HepG2 (cell line): ENCODE data around the gene SLC7A4. TPM values are rescaled to one million over a fixed set of nuclear protein-coding genes. Genes with fewer than 3 reads are reported as not detected.

Experiments
- ATAC-seq: fragments of 200-7000 bp; cut with Tn5 transposase; 3 replicates; pipeline ENCODE4 v1.9.1; 2020; ENCODE audit warnings: mild to moderate bottlenecking, moderate library complexity
- BruUV-seq: library from RNA; stranded (reverse); fragments of 400-500 nt; replicated peaks from 2 replicates; lab custom pipeline; 2021; lab: Mats Ljungman, UMichigan
- CTCF ChIA-PET: fragments of 300-600 bp; formaldehyde crosslinking; extraction: SDS; loops from one replicate; lab custom pipeline; 2021; ENCODE audit warnings: low total read pairs, inconsistent platforms, low intra/inter-chr PET ratio; lab: Yijun Ruan, JAX
- POLR2A ChIA-PET: fragments of 350-600 bp; sonication (Branson Sonifier 250); formaldehyde crosslinking; loops from one replicate; lab custom pipeline; 2020; ENCODE audit warnings: antibody characterized with exemption, inconsistent platforms; lab: Yijun Ruan, JAX
- DNase-seq: peaks from one replicate; pipeline ENCODE4 v3.0.0-alpha.2; 2015; ENCODE audit warnings: low spot score
- FAIRE-seq: peaks from 3 replicates; lab custom pipeline; 2011; peaks lifted over from hg19 to GRCh38; lab: Jason Lieb, UNC
- H2AFZ ChIP-seq: one replicate; pipeline ENCODE4 v1.6.1; 2011; ENCODE audit warnings: low read length, inconsistent platforms
- H3K27ac ChIP-seq: fragments of 300-600 bp; 3 replicates; pipeline ENCODE4 v1.8.0; 2011; ENCODE audit warnings: mixed run types, mild to moderate bottlenecking, mixed read lengths, low read length, inconsistent platforms; ENCODE audit not compliant: insufficient read depth; ENCODE audit errors: extremely low read length
- H3K27me3 ChIP-seq, 2 experiments: fragments of 200-600 bp in 1 of 2; 2 replicates in 1 of 2; 3 replicates in 1 of 2; pipeline versions ENCODE4 v1.6.0 to v1.8.0; 2011; ENCODE audit warnings: low read length in 2 of 2, mild to moderate bottlenecking in 2 of 2, moderate library complexity in 2 of 2, inconsistent platforms in 1 of 2; ENCODE audit not compliant: insufficient read depth in 2 of 2, control insufficient read depth in 1 of 2
- H3K36me3 ChIP-seq, 2 experiments: fragments of 200-600 bp in 1 of 2; replicated peaks in 1 of 2; 2 replicates in 1 of 2; 3 replicates in 1 of 2; pipeline versions ENCODE4 v1.5.1 to v1.8.0; 2011; ENCODE audit warnings: low read length in 2 of 2, inconsistent platforms in 1 of 2; ENCODE audit not compliant: insufficient read depth in 2 of 2, control insufficient read depth in 1 of 2
- H3K4me1 ChIP-seq: 2 replicates; pipeline ENCODE4 v1.5.1; 2012; ENCODE audit warnings: low read length, inconsistent platforms; ENCODE audit not compliant: insufficient read depth
- H3K4me2 ChIP-seq: 2 replicates; pipeline ENCODE4 v1.6.0; 2011; ENCODE audit warnings: low read depth, low read length, inconsistent platforms
- H3K4me3 ChIP-seq, 3 experiments: fragments of 200-600 bp in 1 of 3; sonication (generic), shearing (Covaris generic) in 1 of 3; replicated peaks in 1 of 3; 2 replicates each; pipeline ENCODE4 v1.5.1; 2011 to 2016; ENCODE audit warnings: low read length in 3 of 3, inconsistent platforms in 2 of 3, low read depth in 2 of 3, mild to moderate bottlenecking in 2 of 3, control low read depth in 1 of 3, mixed read lengths in 1 of 3; ENCODE audit not compliant: insufficient read depth in 1 of 3
- H3K79me2 ChIP-seq: one replicate; pipeline ENCODE4 v1.6.1; 2011; ENCODE audit warnings: low read length, inconsistent platforms; ENCODE audit not compliant: insufficient read depth
- H3K9ac ChIP-seq: 2 replicates; pipeline ENCODE4 v1.6.0; 2011; ENCODE audit warnings: mild to moderate bottlenecking, low read depth, low read length, inconsistent platforms; ENCODE audit not compliant: insufficient read depth
- H3K9me3 ChIP-seq: 2 replicates; pipeline ENCODE4 v1.5.1; 2012; ENCODE audit warnings: mild to moderate bottlenecking, low read length
- H4K20me1 ChIP-seq: 2 replicates; pipeline ENCODE4 v1.6.0; 2011; ENCODE audit warnings: inconsistent platforms, mild to moderate bottlenecking, low read length, moderate library complexity; ENCODE audit not compliant: insufficient read depth
- BCL3 ChIP-seq: sonication (generic); formaldehyde crosslinking; IDR thresholded peaks from 2 replicates; pipeline ENCODE4 v1.5.1; 2020; ENCODE audit warnings: mild to moderate bottlenecking, missing genetic modification reagents, moderate library complexity
- BCL6 ChIP-seq: IDR thresholded peaks from 2 replicates; pipeline ENCODE4 v1.6.1; 2016; ENCODE audit warnings: missing genetic modification reagents, missing compliant biosample characterization
- ELF1 ChIP-seq: sonication (generic); formaldehyde crosslinking; IDR thresholded peaks from 2 replicates; pipeline ENCODE4 v1.4.0; 2020; ENCODE audit warnings: missing genetic modification reagents
- FOXJ3 ChIP-seq: sonication (generic); formaldehyde crosslinking; IDR thresholded peaks from 2 replicates; pipeline ENCODE4 v1.4.0; 2020; ENCODE audit warnings: missing genetic modification reagents, mild to moderate bottlenecking, borderline replicate concordance
- HNF4G ChIP-seq, 2 experiments: sonication (generic) in 1 of 2; formaldehyde crosslinking in 1 of 2; IDR thresholded peaks; 2 replicates each; pipeline versions ENCODE4 v1.4.0 to v1.6.1; 2011 to 2020; ENCODE audit warnings: borderline replicate concordance in 2 of 2, low read depth in 2 of 2, mild to moderate bottlenecking in 2 of 2, low read length in 1 of 2, missing genetic modification reagents in 1 of 2, moderate library complexity in 1 of 2
- KLF9 ChIP-seq: IDR thresholded peaks from 2 replicates; pipeline ENCODE4 v1.6.1; 2016; ENCODE audit warnings: low read depth
- PRDM15 ChIP-seq: sonication (generic); formaldehyde crosslinking; IDR thresholded peaks from 2 replicates; pipeline ENCODE4 v1.4.0; 2020; ENCODE audit warnings: missing genetic modification reagents
- SMARCC2 ChIP-seq: fragments of 450-650 bp; IDR thresholded peaks from 2 replicates; pipeline ENCODE4 v1.6.1; 2017; ENCODE audit warnings: antibody characterized with exemption, mild to moderate bottlenecking
- TEAD2 ChIP-seq: sonication (generic); formaldehyde crosslinking; IDR thresholded peaks from 2 replicates; pipeline ENCODE4 v1.9.0; 2021; ENCODE audit warnings: missing genetic modification reagents
- TEF ChIP-seq: sonication (generic); formaldehyde crosslinking; IDR thresholded peaks from 2 replicates; pipeline ENCODE4 v1.5.0; 2020; ENCODE audit warnings: missing genetic modification reagents
- TOE1 ChIP-seq: sonication (generic); formaldehyde crosslinking; IDR thresholded peaks from 2 replicates; pipeline ENCODE4 v1.4.0; 2020; ENCODE audit warnings: mild to moderate bottlenecking, missing genetic modification reagents
- U2AF1 ChIP-seq: fragments of 200-400 bp; formaldehyde crosslinking; optimal IDR thresholded peaks from 2 replicates; pipeline ENCODE3; 2017; ENCODE audit warnings: mild to moderate bottlenecking, low read depth, low read length
- ZBTB38 ChIP-seq: sonication (generic); formaldehyde crosslinking; IDR thresholded peaks from 2 replicates; pipeline ENCODE4 v1.5.1; 2020; ENCODE audit warnings: mild to moderate bottlenecking, missing genetic modification reagents
- ZNF3 ChIP-seq: IDR thresholded peaks from 2 replicates; pipeline ENCODE4 v1.7.0; 2017; ENCODE audit warnings: inconsistent platforms
- ZNF382 ChIP-seq: sonication (generic); formaldehyde crosslinking; IDR thresholded peaks from 2 replicates; pipeline ENCODE4 v1.5.0; 2020; ENCODE audit warnings: missing genetic modification reagents, mild to moderate bottlenecking, borderline replicate concordance
- ZXDC ChIP-seq: sonication (generic); formaldehyde crosslinking; IDR thresholded peaks from 2 replicates; pipeline ENCODE4 v1.5.0; 2020; ENCODE audit warnings: mild to moderate bottlenecking, missing genetic modification reagents
- WGBS: methylation state at CpG from one replicate; pipeline ENCODE4 v1.1.6; 2017; ENCODE audit warnings: low lambda C conversion rate; 5-methylcytosine and 5-hydroxymethylcytosine counted together
- in situ Hi-C: cut with HindIII; loops from 2 replicates; pipeline ENCODE4 v1.10.0; 2017; ENCODE audit warnings: low pct_unique_long_range_greater_than_20kb; ENCODE audit not compliant: extremely low pct_ligation_motif_present
- intact Hi-C: fragments of 100-400 bp; cut with micrococcal nuclease; formaldehyde crosslinking; loops from one replicate; pipeline ENCODE4 v1.10.0; 2022; ENCODE audit not compliant: unreplicated experiment
- polyA plus RNA-seq, 8 experiments: library from polyadenylated mRNA; depleted of rRNA in 3 of 8; stranded (reverse) in 7 of 8; unstranded in 1 of 8; fragments of >200 nt; fragmentation: Illumina TruSeq in 4 of 8; extraction: Trizol in 4 of 8; gene quantifications; 2 replicates each; pipeline versions ENCODE4 v1.2.1 to v1.2.3, GENCODE V29; 2011 to 2016; ENCODE audit warnings: low read depth in 4 of 8, missing spikeins in 1 of 8, mixed read lengths in 1 of 8; ENCODE audit not compliant: insufficient read depth in 1 of 8
- total RNA-seq, 5 experiments: library from RNA; depleted of rRNA; stranded (reverse); fragments of >200 nt; fragmentation: Illumina TruSeq; extraction: Trizol; gene quantifications; 2 replicates each; pipeline ENCODE4 v1.2.3, GENCODE V29; 2016; ENCODE audit warnings: low read depth in 1 of 5

SLC7A4 gene
- total and polyA plus RNA-seq, 2 of the 13 experiments (the other 11 are each of a cell fraction or from before 2014, with no cell fraction given): not detected

GRCh38 chr22:20979940-20980453 lies 52.4 kb downstream of the SLC7A4 start:
- peaks cover 39% of the 10 kb centered on the region for H3K4me1 ChIP-seq
- H3K27ac ChIP-seq: peak overlapping the region; percentile 67
- H3K79me2 ChIP-seq: peaks cover 11% of the 10 kb centered on the region
- H3K9me3 ChIP-seq: 0 out of 2 replicates have a peak, but pooled peaks cover 4% of the 10 kb centered on the region
- H3K36me3 ChIP-seq: no peaks in the 10 kb centered on the region; a peak in 2 of 5 replicates
- CTCF ChIA-PET: no interaction called here
- H3K27me3 ChIP-seq: no peaks in the 10 kb centered on the region; a peak in 1 of 5 replicates
- DNase-seq: peak; percentile 42
- peak overlapping the region in 1 of 3 experiments; percentile 45; a peak in 1 of 6 replicates for H3K4me3 ChIP-seq
- POLR2A ChIA-PET: interaction anchor here (0.7 to 4.3 kb wide), 7 partner anchors 14 to 206 kb away, joined by 3 to 45 read pairs (median 4); partner anchors contain the start of genes SERPIND1 and THAP7
- in situ Hi-C loops (no loop called here), intact Hi-C loops (no loop called here)
- no TSS peak for BruUV-seq
- H2AFZ ChIP-seq: no peak overlapping the region
- no peaks in the 10 kb centered on the region for H4K20me1 ChIP-seq
- 14% methylated on average over 6 of the region's 13 CpGs for WGBS
- H3K4me2 ChIP-seq: peak overlapping the region; percentile 97
- peak; percentile 53 for ATAC-seq
- peak; percentile 43 for FAIRE-seq
- peak overlapping the region; percentile 40; the same call in 1 of the 2 replicates for H3K9ac ChIP-seq
- TF ChIP-seq ZXDC (CRISPR knock-in tag) (no peak), KLF9 (CRISPR knock-in tag) (no peak), HNF4G (IDR thresholded peaks at IDR 0.05; ENCODE audit: borderline replicate concordance, low read depth, low read length) (peak; percentile 55; the same call in 1 of the 2 replicates), HNF4G (CRISPR knock-in tag; IDR thresholded peaks at IDR 0.05; ENCODE audit: borderline replicate concordance, low read depth) (peak; percentile 81; the same call in 1 of the 2 replicates), TOE1 (no peak), BCL6 (CRISPR knock-in tag) (0 out of 2 replicates have a peak, but pooled peaks have one; percentile 33), TEAD2 (CRISPR knock-in tag) (no peak), FOXJ3 (CRISPR knock-in tag) (no peak), BCL3 (CRISPR knock-in tag) (0 out of 2 replicates have a peak, but pooled peaks have one; percentile 41), PRDM15 (CRISPR knock-in tag) (no peak), ELF1 (peak; percentile 81), ZNF3 (CRISPR knock-in tag) (no peak), TEF (CRISPR knock-in tag) (no peak), U2AF1 (no peak), ZBTB38 (CRISPR knock-in tag) (0 out of 2 replicates have a peak, but pooled peaks have one; percentile 36), ZNF382 (CRISPR knock-in tag) (no peak), SMARCC2 (no peak)
